ENCODE data around the gene VPS37C. TPM values are rescaled to one million over a fixed set of nuclear protein-coding genes. Genes with fewer than 3 reads are reported as not detected.
A peak's percentile ranks its signal among the peaks of the same experiment; 100 is the strongest.

The VPS37C gene
- polyA plus RNA-seq, 10 donors = 13.3 to 17.7 (median 16.4) TPM

DNA sequence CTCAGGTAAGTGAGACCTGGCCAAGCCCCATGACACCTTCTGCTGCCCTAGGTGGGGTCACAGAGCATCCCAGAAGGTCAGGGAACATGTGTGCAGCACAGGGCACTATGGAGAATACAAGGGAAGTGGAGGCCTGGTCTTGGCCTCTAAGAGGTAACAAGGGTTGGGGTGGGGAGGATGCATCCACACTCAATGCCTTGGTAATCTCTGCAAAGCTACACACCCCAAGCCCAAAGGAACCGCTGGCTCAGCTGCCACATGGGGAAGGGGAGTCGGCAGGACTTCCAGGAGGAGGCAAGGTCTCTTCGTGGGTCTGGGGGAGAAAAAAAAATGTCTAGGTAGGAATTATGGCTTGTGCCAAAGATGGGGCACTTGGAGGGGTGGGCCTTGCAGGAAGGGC lies 41.7 kb downstream of the VPS37C start:
- no peak for DNase-seq

DNA sequence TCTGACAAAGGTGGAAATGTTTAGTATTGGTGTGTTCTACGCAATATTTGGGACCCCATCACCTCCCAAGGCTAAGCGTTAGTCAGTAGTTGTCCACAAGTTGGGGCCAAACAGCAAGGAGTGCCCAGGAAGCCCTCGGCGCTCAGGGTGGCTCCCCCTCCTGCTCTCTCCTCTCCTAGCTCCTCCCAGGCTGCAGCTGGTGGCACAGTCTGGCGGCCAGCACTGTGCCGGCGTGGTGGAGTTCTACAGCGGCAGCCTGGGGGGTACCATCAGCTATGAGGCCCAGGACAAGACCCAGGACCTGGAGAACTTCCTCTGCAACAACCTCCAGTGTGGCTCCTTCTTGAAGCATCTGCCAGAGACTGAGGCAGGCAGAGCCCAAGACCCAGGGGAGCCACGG lies 42.2 kb downstream of the VPS37C start:
- peak in 1 of 3 donors; percentile 4 for DNase-seq

DNA sequence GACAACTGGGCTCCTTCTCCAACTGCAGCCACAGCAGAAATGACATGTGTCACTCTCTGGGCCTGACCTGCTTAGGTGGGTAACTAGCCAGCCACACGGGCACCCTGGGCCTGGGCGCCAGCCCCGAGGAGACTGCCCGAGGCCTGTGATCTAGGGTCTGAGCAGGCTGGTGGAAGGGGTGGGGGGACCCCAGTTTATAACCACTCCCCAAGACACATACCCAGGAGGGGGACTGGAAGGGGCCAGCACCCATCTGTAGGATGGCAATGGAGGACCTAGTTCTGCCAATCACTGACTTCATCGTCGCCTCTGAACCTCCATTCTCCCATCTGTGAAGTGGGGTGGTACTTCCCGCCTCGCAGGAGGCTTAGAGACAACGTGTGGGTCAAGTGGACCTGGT lies 42.8 kb downstream of the VPS37C start:
- DNase-seq = no peak

DNA sequence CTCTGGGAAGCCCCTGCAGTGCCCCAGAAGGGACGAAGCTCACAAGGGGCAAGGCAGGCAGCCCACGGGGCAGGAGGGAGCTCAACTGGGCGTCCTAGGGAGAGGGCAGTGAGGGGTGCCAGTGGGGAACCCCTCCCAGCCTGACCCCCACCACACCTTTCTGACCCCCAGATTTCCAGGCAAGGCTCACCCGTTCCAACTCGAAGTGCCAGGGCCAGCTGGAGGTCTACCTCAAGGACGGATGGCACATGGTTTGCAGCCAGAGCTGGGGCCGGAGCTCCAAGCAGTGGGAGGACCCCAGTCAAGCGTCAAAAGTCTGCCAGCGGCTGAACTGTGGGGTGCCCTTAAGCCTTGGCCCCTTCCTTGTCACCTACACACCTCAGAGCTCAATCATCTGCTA lies 43.2 kb downstream of the VPS37C start:
- DNase-seq = no peak

DNA sequence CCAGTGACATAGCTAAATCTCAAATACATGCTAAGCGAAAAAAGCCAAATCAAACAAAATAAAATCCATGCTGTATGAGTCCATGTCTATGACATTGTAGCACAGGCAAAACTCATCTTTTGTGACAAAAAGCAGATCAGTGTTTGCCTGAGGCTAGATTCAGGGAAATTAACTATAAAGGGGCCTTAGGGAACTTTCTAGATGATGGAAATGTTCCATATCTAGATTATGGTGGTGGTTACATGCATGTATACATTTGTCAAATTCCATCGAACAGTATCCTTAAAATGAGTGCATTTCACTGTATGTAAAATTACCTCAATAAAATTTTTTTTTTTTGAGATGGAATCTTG lies 44.1 kb downstream of the VPS37C start:
- DNase-seq = no peak

DNA sequence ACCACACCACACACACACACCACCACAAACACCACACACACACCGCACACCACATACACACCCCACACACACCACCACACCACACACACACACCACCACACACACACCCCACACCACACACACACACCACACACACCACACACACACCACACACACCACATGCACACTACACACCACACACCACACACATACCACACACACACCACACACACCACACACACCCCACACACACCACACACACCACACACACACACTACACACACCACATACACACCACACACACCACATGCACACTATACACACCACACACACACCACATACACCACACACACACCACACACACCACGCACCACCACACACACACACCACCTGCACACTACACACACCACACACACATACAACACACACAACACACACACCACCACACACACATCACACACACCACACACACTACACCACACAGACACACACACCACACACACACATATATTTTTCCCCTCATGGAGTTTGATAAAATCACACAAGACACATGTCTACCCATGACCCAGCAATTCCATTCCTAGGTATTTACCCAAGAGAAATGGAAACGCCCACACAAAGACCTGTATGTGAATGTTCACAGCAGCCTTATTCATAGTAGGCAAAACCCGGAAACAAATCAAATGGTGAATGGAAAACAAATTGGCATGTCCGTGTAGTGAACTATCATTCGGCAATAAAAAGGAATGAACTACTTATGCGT lies 44.6 kb downstream of the VPS37C start:
- DNase-seq = no peak

DNA sequence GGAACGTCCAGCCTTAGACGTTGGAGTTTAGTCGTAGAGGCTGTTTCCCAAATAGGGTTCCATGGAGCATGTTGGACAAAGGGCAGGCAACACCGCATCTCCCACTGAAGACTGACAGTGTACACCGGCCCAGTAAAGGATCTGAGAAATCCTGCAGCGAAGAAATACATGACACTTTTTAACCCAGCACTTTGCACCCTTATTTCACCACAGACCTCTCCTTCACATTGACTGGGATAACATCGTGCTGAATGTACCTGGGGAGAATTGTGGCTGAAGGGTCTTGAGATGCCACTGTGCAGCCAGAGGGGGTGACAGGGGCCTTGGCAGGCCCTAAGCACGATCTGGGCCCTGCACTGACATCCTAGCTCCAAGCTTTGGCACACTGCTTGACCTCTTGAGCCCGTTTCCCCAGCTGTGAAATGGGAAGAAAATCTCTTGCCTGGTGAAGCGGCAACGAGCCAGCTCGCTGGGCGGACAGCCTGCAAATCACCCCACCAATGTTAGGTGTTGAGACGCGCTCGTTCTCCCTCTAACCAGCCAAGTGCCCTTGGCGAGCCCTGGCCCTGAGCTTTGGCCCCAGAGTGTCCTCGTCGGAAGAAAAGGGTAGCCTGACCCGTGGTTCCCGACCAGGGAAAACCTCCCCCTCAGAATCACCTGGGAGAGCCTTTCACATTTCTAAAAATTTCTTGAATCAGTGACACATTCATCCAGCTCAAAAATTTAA lies 45.6 kb downstream of the VPS37C start:
- DNase-seq = no peak

DNA sequence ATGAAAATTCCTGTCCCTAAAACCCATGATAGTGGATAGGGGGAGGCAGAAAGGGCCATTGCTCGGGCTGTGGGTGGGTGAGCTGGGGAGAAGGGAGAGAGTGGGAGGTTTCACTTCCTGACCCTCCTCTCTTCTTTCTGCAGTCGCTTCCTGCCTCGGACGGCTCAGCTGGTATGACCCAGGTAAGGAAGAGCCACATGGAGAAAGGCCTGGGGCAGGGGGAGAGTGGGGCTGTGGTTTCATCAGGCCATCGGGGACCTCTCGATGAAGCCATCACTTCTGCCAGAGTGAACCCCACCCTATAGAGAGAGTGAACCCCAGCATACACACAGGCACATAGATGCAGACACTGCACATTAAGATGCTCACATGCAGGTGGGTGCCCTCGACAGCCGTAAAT lies 46.3 kb downstream of the VPS37C start:
- no peak for DNase-seq

DNA sequence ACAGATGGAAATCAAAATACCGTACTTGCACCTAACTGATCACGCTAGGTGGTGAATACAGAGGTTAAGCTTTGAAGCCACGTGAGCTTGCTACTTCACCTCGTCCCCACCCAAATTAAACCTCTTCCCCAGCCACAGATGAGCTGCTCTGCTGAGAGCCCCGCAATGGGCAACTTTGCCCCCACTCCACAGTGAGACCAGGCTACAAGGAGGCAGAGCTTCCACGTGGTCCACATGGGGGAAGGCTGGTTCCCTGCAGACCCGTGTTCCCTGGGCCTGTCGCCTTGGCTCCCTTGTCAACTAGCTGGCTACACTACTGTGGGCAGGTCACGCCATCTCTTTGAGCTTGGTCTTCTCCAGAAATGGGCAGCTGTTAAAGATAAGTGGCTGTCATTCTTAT lies 48.0 kb downstream of the VPS37C start:
- no peak for DNase-seq

DNA sequence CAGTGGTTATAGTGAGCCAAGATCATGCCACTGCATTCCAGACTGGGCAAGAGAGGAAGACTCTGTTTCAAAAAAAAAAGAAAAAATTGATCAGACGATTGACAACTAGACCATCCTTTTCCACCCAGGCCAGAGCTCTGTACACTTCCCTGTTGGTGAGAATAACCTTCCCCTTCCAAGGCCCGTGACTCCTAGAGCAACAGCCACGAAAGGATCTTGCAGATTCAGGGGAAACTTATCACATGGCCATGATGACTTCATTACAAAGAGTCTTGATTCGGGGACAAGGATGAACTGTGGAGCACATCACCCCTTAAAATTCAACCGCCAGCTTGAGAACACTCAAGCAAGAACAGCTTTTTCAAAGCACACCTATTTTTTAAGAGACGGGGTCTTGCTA lies 48.7 kb downstream of the VPS37C start:
- no peak for DNase-seq

DNA sequence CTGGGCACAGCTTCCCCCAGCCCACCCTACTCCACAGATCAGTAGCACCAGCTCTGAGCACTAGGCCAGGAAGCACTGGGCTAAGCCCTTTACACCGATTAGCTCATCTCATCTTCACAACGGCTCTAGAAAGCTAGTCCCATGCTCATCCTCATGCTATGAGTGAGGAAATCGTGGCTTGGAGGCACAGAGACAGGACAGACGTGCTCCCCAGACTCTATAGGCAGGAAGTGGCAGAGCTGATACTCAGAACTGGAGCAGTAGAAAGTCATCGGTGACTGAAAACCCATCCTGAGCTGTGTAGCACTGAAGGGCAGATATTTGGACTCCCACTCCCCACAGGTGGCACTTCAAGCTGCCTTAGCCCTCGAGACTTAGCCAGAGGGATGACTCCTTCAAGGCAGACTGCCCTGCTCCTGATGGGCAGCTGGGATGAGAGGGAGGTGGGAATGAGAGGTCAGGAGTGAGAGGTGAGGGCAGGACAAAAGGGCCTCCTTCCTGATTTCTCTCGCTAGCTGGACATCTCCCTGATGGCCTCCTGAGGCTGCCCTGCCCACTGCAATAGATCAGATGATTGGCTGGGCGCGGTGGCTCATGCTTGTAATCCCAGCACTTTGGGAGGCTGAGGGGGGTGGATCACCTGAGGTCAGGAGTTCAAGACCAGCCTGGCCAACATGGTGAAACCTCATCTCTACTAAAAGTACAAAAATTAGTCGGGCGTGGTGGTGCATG lies 49.3 kb downstream of the VPS37C start:
- no peak for DNase-seq

DNA sequence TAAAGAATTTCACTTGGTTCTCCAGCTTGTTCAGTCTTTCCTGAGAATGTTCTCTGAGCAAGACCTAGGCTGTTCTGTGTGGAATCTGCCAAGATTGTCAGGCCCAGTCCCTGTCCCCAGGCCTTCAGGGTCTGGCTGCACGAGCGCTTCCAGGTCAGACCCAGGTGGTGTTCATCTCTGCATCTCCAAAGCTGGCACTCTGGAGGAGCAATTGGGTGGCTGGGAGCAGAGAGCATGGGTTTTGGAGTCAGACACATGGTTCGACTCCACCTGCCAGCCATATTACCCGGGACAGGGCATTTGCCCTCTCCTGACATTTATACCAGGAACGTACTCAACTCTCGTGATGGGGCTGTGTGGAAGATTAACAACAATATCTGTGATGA lies 50.2 kb downstream of the VPS37C start:
- DNase-seq = no peak

DNA sequence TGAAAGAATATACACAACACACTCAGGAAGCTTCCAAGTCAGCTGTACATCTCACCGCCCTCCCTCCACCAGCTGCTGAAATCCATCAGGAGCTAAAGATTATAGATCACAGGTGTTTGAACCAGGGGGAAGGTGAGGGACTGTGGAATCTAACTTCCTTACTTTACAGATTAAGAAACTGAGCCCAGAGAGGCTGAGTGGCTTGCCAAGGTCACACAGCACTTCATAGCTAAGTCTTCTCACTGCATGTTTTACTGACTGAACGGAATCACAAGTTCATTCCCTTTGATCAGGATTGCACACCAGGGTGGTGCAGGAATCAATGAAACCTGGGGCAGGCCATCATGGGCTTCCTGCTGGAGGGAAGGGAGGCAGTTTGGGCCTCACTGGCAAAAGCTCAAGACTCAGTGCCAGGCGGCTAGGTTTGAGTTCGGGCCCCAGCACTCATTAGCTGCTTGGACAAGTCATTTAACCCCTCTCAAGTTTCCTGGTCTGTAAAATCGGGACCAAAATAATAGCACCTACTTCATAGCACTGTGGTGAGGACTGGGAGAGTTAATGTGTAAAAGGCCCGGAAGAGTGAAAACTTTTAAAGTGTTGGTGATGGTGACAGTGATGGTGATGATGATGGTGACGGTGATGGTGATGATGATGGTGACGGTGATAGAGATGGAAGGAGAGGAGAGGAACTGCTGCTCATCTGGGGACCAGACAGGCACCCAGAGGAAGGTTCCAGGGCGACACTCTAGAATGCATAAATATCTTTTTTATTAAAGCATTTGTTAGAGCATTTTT lies 50.8 kb downstream of the VPS37C start:
- no peak for DNase-seq

DNA sequence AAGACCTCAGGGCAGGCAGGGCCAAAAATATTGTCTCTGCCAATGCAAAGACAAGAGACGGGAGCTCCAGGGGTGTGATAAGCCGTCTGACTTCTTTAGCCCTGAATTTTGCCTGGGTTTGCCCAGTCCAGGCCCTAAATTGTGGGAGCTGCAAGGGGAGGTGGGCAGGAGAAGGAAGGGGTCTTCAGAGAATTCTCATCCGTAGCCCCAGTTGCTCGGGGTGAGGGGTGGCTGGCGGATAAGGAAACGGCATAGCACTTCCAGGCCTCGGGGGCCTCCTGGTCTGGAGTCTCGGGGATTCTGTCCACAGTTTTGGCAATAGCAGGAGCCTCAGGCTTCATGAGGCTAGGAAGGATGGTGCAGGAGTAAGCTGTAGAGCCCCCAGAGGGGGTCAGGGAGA lies 51.6 kb downstream of the VPS37C start:
- no peak for DNase-seq

DNA sequence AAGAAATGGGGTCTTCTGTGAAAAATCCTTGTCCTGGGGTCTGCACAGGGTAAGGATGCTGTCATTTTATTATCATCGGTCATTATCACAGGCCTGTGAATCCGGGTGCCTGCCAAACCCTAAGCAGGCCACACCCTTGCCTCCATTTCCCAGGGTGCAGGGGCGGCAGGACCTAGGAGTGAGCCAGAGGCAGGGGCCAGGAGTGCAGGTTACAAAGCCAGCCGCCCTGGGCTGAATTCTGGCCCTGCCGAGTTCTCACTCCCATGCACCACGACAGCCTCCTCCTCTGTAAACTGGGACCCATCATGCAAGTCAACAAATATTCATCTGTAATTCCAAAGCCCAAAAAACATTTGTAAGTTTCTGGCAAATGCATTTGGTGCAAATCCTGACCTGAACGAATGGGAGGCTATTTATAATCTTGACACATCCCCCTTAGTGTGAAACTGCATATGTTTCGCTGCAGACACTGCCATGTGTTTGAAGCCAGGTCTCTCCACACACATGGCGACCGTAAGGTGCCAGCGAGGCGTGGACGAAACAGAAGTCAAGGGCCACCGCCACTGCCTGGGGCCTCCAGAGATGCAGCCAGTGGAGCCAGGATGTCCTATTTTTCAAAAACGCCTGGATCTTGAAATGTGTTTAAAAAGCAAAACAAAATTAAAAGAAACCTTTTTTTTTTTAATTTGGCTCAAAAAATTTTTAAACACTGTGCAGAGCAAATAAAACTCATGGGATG lies 52.2 kb downstream of the VPS37C start:
- no peak for DNase-seq

DNA sequence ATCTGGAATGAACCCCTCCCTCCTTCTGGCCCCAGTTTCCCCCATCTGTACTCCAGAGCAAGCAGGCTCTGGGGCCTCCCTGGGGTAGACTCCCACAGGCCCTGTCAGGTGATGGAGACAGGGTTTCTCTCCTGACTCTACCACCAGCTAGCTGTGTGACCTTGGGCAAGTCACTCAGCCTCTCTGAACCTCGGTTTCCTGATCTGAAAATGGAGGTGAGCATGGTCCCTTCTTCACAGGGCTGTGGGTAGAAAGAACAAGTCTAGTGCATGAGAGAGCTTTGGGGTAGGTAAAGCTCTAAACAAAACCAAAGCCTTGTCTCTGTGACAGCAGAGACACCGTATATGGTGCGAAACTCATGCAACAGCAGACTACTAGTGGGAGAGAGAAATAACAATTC lies 53.3 kb downstream of the VPS37C start:
- no peak for DNase-seq

DNA sequence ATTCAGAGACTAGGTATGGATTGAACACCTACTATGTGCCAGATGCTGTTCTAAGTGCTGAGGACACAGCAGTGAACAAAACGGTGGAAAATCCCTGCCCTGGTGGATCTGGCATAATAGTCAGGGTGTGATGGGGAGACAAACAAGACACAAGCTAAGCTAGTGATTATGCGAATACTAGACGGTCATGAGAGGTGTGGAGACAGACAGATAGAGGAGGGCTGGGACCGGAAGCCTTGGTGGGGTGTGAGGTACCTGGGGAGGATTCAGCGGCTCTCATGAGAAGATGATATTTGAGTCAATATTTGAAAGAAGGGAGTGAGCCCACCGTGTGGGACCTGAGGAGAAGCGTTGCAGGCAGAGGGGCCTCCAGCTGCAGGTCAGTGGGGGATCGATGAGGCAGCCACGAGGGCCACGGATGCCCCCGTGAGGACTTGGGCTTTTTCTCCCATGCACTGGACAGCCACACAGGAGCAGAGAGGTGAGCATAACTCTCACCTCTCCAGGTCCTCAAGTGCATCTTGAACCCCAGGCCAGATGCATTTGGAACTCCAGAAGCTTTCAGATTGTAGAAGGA lies 54.2 kb downstream of the VPS37C start:
- no peak for DNase-seq

DNA sequence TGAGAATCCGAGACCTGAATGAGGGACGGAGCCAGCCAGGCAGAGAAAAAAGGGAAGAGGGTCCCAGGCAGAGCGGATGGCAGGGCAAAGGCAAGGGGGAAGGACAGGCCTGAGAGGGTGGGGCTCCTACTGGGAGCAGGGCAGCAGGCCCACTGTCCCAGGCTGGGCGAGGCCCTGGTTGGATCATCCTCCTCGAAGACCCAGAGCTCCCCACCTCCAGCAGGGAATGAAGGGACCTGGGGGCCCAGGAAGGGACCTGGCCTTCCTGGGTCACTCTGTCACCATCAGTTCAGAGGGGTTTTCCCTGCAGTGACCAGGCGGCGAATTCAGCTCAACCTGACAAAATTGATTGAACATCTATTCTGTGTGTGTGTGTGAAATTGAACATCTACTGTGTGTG lies 54.9 kb downstream of the VPS37C start:
- DNase-seq = no peak

DNA sequence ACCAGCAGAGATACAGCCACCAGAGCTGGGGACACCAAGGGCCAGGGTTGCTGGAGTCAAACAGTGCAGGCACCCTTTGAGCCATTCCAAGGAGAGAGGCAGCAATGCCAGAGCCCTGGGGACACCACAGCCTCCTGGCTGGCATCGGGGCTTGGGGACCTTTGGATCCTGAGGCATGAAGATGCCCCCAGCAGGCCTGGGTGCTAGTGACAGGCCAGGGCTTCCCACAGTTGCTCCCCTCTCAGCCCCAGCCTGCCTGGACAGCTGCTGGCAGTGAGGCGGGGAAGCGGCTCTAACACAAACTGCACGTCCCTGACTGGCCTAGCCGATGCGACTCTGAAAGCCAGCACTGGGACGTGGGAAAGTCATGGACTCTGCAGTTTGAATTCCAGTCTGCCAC lies 56.3 kb downstream of the VPS37C start:
- no peak for DNase-seq

DNA sequence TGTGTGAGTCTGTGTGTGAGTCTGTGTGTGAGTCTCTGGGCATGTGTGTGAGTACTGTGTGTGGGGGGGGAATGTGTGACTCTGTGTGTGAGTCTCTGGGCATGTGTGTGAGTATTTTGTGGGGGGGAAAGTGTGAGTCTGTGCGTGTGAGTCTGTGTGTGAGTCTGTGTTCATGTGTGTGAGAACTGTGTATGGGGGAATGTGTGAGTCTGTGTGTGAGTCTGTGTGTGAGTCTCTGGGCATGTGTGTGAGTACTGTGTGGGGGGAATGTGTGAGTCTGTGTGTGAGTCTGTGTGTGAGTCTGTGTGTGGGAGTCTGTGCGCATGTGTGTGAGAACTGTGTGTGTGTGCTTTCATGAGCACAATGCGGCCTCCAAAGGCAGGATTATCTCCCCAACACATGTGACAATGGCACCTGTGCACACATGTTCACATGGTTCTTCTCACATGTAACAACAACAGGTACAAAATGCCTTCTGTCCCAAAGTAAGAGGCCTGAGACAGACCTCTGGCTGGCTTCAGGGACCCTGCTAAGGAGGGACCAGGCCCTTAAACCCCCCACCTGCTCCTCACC lies 57.3 kb downstream of the VPS37C start:
- DNase-seq = no peak
